HCT116 (cell line): ENCODE data around the gene HDAC1.

Experiments used
- EGR1 ChIP-seq: IDR thresholded peaks from 2 replicates; pipeline ENCODE4 v1.6.1; 2012; ENCODE audit warnings: low read depth
- ELF1 ChIP-seq: IDR thresholded peaks from 2 replicates; pipeline ENCODE4 v1.6.1; 2012; ENCODE audit warnings: low read depth, borderline replicate concordance
- EZH2 ChIP-seq: fragments of 200-600 bp; sonication (generic); IDR thresholded peaks from 2 replicates; pipeline ENCODE4 v1.6.1; 2017; ENCODE audit warnings: antibody characterized with exemption, mixed run types
- POLR2A ChIP-seq: IDR thresholded peaks from 2 replicates; pipeline ENCODE4 v1.7.0; 2011; ENCODE audit warnings: borderline replicate concordance; ENCODE audit not compliant: insufficient read depth, insufficient read length; ENCODE audit errors: extremely low read depth
- POLR2AphosphoS5 ChIP-seq: IDR thresholded peaks from 2 replicates; pipeline ENCODE4 v1.6.1; 2011; ENCODE audit warnings: mild to moderate bottlenecking, low read depth, low read length, moderate library complexity
- SP1 ChIP-seq: IDR thresholded peaks from 2 replicates; pipeline ENCODE4 v1.6.1; 2012; ENCODE audit warnings: low read depth
- TCF7L2 ChIP-seq: IDR thresholded peaks from 2 replicates; pipeline ENCODE4 v1.7.0; 2011; ENCODE audit warnings: borderline replicate concordance, inconsistent platforms; ENCODE audit not compliant: insufficient read depth, insufficient read length; ENCODE audit errors: extremely low read depth
- YY1 ChIP-seq: IDR thresholded peaks from 2 replicates; pipeline ENCODE4 v1.6.1; 2011; ENCODE audit warnings: low read length, low read depth, moderate library complexity, mild to moderate bottlenecking; ENCODE audit not compliant: insufficient replicate concordance; ENCODE audit errors: extremely low read depth
- ZFX ChIP-seq: fragments of 450-650 bp; IDR thresholded peaks from 2 replicates; pipeline ENCODE4 v1.6.1; 2017
- ZNF274 ChIP-seq: fragments of 200-500 bp; sonication (Bioruptor generic); IDR thresholded peaks from 2 replicates; pipeline ENCODE4 v1.6.1; 2014; ENCODE audit warnings: mild to moderate bottlenecking, low read depth, low read length, inconsistent platforms
- TF ChIP-seq, protein P1 (sequence below), 3 experiments: fragments of 200-600 bp in 1 of 3; sonication (generic) in 1 of 3; IDR thresholded peaks in 2 of 3; conservative IDR thresholded peaks in 1 of 3; 2 replicates each; pipeline ENCODE4 v1.5.1; 2012 to 2017; ENCODE audit warnings: low read depth in 2 of 3, low read length in 2 of 3, antibody characterized with exemption in 1 of 3, borderline replicate concordance in 1 of 3, control low read depth in 1 of 3, mild to moderate bottlenecking in 1 of 3, mixed read lengths in 1 of 3, mixed run types in 1 of 3, moderate library complexity in 1 of 3; ENCODE audit not compliant: insufficient read depth in 1 of 3
- TF ChIP-seq, protein P2 (sequence below): IDR thresholded peaks from 2 replicates; pipeline ENCODE4 v1.6.1; 2012; ENCODE audit warnings: low read depth
- TF ChIP-seq, protein P3 (sequence below): IDR thresholded peaks from 2 replicates; pipeline ENCODE4 v1.6.1; 2012
- TF ChIP-seq, protein P4 (sequence below): IDR thresholded peaks from 2 replicates; pipeline ENCODE4 v1.6.1; 2012

DNA sequence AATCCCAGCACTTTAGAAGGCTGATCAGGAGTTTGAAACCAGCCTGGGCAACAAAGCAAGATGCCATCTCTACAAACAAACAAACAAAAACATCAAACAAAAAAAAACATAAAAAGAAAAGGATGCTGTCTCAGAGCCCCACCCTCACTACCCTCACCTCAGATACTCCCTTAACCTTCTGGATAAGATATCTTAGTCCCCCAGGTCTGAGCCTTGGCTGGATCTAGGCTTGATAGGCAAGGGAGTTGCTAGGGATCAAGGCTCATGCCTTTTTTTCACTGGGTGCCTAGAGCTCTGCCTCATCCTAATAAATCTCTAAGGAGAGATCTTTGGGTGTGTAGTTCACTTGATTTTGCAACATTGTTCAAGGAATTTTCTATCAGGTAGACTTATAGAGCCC is 7.4 kb downstream of the HDAC1 start:
- TF ChIP-seq, protein P1, sequence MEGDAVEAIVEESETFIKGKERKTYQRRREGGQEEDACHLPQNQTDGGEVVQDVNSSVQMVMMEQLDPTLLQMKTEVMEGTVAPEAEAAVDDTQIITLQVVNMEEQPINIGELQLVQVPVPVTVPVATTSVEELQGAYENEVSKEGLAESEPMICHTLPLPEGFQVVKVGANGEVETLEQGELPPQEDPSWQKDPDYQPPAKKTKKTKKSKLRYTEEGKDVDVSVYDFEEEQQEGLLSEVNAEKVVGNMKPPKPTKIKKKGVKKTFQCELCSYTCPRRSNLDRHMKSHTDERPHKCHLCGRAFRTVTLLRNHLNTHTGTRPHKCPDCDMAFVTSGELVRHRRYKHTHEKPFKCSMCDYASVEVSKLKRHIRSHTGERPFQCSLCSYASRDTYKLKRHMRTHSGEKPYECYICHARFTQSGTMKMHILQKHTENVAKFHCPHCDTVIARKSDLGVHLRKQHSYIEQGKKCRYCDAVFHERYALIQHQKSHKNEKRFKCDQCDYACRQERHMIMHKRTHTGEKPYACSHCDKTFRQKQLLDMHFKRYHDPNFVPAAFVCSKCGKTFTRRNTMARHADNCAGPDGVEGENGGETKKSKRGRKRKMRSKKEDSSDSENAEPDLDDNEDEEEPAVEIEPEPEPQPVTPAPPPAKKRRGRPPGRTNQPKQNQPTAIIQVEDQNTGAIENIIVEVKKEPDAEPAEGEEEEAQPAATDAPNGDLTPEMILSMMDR (IDR thresholded peaks at IDR 0.05 in 2 of 3, conservative IDR thresholded peaks at IDR 0.05 in 1 of 3; ENCODE audit: borderline replicate concordance in 1 of 3, insufficient read depth in 1 of 3, low read depth in 2 of 3, low read length in 2 of 3), result no peak
- TF ChIP-seq EZH2 (no peak), TCF7L2 (no peak), ZNF274 (no peak), POLR2A (no peak), POLR2AphosphoS5 (no peak), EGR1 (no peak), YY1 (no peak), ELF1 (no peak), SP1 (no peak), ZFX (no peak)
- TF ChIP-seq, protein P2, sequence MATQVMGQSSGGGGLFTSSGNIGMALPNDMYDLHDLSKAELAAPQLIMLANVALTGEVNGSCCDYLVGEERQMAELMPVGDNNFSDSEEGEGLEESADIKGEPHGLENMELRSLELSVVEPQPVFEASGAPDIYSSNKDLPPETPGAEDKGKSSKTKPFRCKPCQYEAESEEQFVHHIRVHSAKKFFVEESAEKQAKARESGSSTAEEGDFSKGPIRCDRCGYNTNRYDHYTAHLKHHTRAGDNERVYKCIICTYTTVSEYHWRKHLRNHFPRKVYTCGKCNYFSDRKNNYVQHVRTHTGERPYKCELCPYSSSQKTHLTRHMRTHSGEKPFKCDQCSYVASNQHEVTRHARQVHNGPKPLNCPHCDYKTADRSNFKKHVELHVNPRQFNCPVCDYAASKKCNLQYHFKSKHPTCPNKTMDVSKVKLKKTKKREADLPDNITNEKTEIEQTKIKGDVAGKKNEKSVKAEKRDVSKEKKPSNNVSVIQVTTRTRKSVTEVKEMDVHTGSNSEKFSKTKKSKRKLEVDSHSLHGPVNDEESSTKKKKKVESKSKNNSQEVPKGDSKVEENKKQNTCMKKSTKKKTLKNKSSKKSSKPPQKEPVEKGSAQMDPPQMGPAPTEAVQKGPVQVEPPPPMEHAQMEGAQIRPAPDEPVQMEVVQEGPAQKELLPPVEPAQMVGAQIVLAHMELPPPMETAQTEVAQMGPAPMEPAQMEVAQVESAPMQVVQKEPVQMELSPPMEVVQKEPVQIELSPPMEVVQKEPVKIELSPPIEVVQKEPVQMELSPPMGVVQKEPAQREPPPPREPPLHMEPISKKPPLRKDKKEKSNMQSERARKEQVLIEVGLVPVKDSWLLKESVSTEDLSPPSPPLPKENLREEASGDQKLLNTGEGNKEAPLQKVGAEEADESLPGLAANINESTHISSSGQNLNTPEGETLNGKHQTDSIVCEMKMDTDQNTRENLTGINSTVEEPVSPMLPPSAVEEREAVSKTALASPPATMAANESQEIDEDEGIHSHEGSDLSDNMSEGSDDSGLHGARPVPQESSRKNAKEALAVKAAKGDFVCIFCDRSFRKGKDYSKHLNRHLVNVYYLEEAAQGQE, result no peak
- TF ChIP-seq, protein P3, sequence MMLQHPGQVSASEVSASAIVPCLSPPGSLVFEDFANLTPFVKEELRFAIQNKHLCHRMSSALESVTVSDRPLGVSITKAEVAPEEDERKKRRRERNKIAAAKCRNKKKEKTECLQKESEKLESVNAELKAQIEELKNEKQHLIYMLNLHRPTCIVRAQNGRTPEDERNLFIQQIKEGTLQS, result no peak
- TF ChIP-seq, protein P4, sequence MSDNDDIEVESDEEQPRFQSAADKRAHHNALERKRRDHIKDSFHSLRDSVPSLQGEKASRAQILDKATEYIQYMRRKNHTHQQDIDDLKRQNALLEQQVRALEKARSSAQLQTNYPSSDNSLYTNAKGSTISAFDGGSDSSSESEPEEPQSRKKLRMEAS, result no peak
